Vagina (tissue), 2 donors: Measurements from ENCODE around the gene ZNF205. TPM values are rescaled to one million over a fixed set of nuclear protein-coding genes. Genes with fewer than 3 reads are reported as not detected.
"Not testable (repeated sequence)": the region's sequence is repeated elsewhere in the genome, so short reads cannot be mapped to it uniquely, and the experiment has no call there.

ENCODE experiments used
- DNase-seq, 2 donors: peaks; one replicate each; pipeline ENCODE4 v3.0.0-alpha.2; 2017; ENCODE audit errors: extremely low spot score in 2 of 2
- H3K27ac ChIP-seq: fragments of 200-600 bp; sonication (generic); one replicate; pipeline ENCODE4 v1.5.1; 2019
- H3K27me3 ChIP-seq: fragments of 200-600 bp; sonication (generic); one replicate; pipeline ENCODE4 v1.5.1; 2019
- H3K36me3 ChIP-seq, 2 donors: fragments of 200-600 bp; sonication (generic); one replicate each; pipeline ENCODE4 v1.5.1; 2017 to 2019
- H3K4me1 ChIP-seq: fragments of 200-600 bp; sonication (generic); one replicate; pipeline ENCODE4 v1.5.1; 2019
- H3K4me3 ChIP-seq, 2 donors: fragments of 200-600 bp; sonication (generic); 1 replicate in 1 of 2; 2 replicates in 1 of 2; pipeline ENCODE4 v1.5.1; 2016 to 2019
- H3K9me3 ChIP-seq: fragments of 200-600 bp; sonication (generic); one replicate; pipeline ENCODE4 v1.5.1; 2019
- POLR2A ChIP-seq, 2 donors: fragments of 450-650 bp; IDR thresholded peaks; one replicate each; pipeline ENCODE4 v1.6.1; 2017; ENCODE audit warnings: antibody characterized with exemption in 2 of 2, mild to moderate bottlenecking in 2 of 2, moderate library complexity in 2 of 2
- POLR2AphosphoS5 ChIP-seq, 2 donors: sonication (generic); formaldehyde crosslinking; IDR thresholded peaks; one replicate each; pipeline ENCODE4 v1.9.0; 2017; ENCODE audit warnings: antibody characterized with exemption in 2 of 2, mild to moderate bottlenecking in 2 of 2, low read depth in 1 of 2; ENCODE audit not compliant: insufficient read depth in 1 of 2
- intact Hi-C: fragments of 100-400 bp; cut with DNase I; formaldehyde crosslinking; loops from one replicate; pipeline ENCODE4 v1.15.1; 2023
- total RNA-seq: library from RNA; depleted of rRNA; stranded (reverse); fragments of >200 nt; gene quantifications from one replicate; pipeline ENCODE4 v1.2.3, GENCODE V29; 2016
- TF ChIP-seq, protein P1 (sequence below), 3 experiments: fragments of 450-650 bp in 2 of 3; fragments of 200-600 bp in 1 of 3; sonication (generic) in 1 of 3; IDR thresholded peaks; one replicate each; pipeline ENCODE4 v1.5.1; 2017 to 2019; ENCODE audit warnings: antibody characterized with exemption in 3 of 3, mild to moderate bottlenecking in 2 of 3, moderate library complexity in 2 of 3

ZNF205 gene
- total RNA-seq, 1 donor from 2014 or later = 14.2 TPM

- TF ChIP-seq POLR2AphosphoS5 (IDR thresholded peaks at IDR 0.05; ENCODE audit: insufficient read depth in 1 of 2, low read depth in 1 of 2) (no peak), POLR2A (IDR thresholded peaks at IDR 0.05) (no peak)
- TF ChIP-seq, protein P1, sequence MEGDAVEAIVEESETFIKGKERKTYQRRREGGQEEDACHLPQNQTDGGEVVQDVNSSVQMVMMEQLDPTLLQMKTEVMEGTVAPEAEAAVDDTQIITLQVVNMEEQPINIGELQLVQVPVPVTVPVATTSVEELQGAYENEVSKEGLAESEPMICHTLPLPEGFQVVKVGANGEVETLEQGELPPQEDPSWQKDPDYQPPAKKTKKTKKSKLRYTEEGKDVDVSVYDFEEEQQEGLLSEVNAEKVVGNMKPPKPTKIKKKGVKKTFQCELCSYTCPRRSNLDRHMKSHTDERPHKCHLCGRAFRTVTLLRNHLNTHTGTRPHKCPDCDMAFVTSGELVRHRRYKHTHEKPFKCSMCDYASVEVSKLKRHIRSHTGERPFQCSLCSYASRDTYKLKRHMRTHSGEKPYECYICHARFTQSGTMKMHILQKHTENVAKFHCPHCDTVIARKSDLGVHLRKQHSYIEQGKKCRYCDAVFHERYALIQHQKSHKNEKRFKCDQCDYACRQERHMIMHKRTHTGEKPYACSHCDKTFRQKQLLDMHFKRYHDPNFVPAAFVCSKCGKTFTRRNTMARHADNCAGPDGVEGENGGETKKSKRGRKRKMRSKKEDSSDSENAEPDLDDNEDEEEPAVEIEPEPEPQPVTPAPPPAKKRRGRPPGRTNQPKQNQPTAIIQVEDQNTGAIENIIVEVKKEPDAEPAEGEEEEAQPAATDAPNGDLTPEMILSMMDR (IDR thresholded peaks at IDR 0.05) = no peak
- H3K36me3 ChIP-seq = no peaks in the 10 kb centered on the region
- H3K27ac ChIP-seq = no peak overlapping the region
- no peak overlapping the region for H3K4me3 ChIP-seq
- H3K9me3 ChIP-seq = no peaks in the 10 kb centered on the region
- intact Hi-C loops = no loop called here
- H3K4me1 ChIP-seq = no peaks in the 10 kb centered on the region
- no peaks in the 10 kb centered on the region for H3K27me3 ChIP-seq
- DNase-seq = peak in 1 of 2 donors; percentile 74
These were observed 38.9 kb upstream of the ZNF205 start for GRCh38 chr16:3073448-3073847.

- H3K4me3 ChIP-seq = no peak overlapping the region
- H3K9me3 ChIP-seq = no peaks in the 10 kb centered on the region
- H3K4me1 ChIP-seq = no peaks in the 10 kb centered on the region
- no peaks in the 10 kb centered on the region for H3K36me3 ChIP-seq
- TF ChIP-seq POLR2A (IDR thresholded peaks at IDR 0.05) (no peak), POLR2AphosphoS5 (IDR thresholded peaks at IDR 0.05; ENCODE audit: insufficient read depth in 1 of 2, low read depth in 1 of 2) (no peak)
- TF ChIP-seq, protein P1 (IDR thresholded peaks at IDR 0.05) = no peak
- no peak overlapping the region for H3K27ac ChIP-seq
- intact Hi-C loops = no loop called here
- no peak for DNase-seq
- no peaks in the 10 kb centered on the region for H3K27me3 ChIP-seq
These were observed 37.4 kb upstream of the ZNF205 start for GRCh38 chr16:3074860-3075522.

DNA sequence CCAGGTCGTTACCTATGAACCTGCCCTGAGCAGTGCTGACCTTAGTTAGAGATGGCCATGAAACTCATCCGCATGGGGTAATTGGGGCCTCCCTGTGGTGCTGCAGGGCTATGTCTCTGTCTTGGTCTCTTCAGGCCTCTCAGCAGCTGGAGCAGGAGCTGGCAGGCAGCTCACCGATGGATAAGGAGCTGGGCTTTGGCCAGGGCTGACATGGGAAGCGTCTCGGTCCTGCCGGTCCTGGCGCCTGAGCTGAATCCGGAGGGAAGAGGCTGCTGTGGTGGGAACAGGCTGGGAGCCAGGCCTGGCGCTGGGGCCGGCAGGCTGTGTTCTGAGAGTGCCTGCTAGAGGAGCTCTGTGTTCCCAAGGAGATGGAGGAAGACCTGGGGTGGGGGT, 36.9 kb upstream of the ZNF205 start:
- no peaks in the 10 kb centered on the region for H3K27me3 ChIP-seq
- TF ChIP-seq POLR2AphosphoS5 (IDR thresholded peaks at IDR 0.05; ENCODE audit: insufficient read depth in 1 of 2, low read depth in 1 of 2) (no peak), POLR2A (IDR thresholded peaks at IDR 0.05) (no peak)
- TF ChIP-seq, protein P1 (IDR thresholded peaks at IDR 0.05) = no peak
- H3K9me3 ChIP-seq = no peaks in the 10 kb centered on the region

DNA sequence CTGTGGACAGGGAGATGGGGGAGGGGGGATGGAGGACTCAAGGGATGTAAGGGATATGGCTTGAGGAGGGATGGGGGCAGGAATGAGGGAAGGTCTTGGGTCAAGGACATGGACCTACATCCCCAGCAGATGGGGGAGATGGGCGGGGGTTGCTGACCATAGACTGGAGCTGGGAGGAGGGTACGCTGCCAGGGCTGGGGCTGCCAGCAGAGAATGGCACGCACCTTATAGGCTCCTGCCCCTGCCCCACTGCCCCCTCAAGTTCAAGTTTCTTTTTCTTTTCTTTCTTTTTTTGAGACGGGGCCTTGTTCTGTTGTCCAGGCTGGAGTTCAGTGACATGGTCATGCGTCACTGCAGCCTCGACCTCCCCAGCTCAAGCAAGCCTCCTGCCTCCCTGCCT, 36.4 kb upstream of the ZNF205 start:
- H3K4me1 ChIP-seq, H3K4me3 ChIP-seq, H3K36me3 ChIP-seq, H3K27me3 ChIP-seq, DNase-seq, H3K27ac ChIP-seq, H3K9me3 ChIP-seq, intact Hi-C loops: not testable (repeated sequence)

More for the DNA sequence above, 36.9 kb upstream of the ZNF205 start:
- DNase-seq = peak in 1 of 2 donors; percentile 88
- intact Hi-C loops = no loop called here
- no peak overlapping the region for H3K27ac ChIP-seq
- H3K4me3 ChIP-seq = no peak overlapping the region
- H3K4me1 ChIP-seq = no peaks in the 10 kb centered on the region
- H3K36me3 ChIP-seq = no peaks in the 10 kb centered on the region

GRCh38 chr16:3076577-3076976, 35.8 kb upstream of the ZNF205 start:
- no peak overlapping the region for H3K27ac ChIP-seq
- H3K4me3 ChIP-seq = no peak overlapping the region
- TF ChIP-seq, protein P1 (IDR thresholded peaks at IDR 0.05) = no peak
- TF ChIP-seq POLR2AphosphoS5 (IDR thresholded peaks at IDR 0.05; ENCODE audit: insufficient read depth in 1 of 2, low read depth in 1 of 2) (no peak), POLR2A (IDR thresholded peaks at IDR 0.05) (no peak)
- no peaks in the 10 kb centered on the region for H3K36me3 ChIP-seq
- intact Hi-C loops = no loop called here
- H3K4me1 ChIP-seq = no peaks in the 10 kb centered on the region
- H3K9me3 ChIP-seq = no peaks in the 10 kb centered on the region
- DNase-seq = peak in 1 of 2 donors; percentile 84
- no peaks in the 10 kb centered on the region for H3K27me3 ChIP-seq
